ENCODE data around the gene CTDSPL.

The CTDSPL gene

DNA sequence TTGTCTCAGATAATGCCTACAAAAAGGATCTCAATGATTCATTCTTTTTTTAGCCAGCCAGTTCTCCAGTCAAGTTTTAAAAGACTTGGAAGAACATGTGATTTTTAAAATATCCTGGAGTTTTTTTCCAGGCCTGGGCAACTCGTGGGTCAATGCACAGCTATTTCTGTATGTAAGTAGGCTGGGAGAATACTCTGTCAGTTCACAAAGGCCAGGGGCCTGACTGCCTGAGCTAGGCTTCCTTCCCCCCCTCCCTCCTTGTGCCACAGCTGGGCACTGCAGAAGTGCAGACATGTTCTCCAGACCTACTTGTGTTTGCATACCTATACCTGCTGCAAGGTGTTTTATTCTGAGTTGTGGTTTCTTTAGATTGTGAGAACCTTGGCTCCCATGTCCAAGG, 43.7 kb downstream of the CTDSPL start:
- TF ChIP-seq SPI1 (IDR thresholded peaks at IDR 0.05; ENCODE audit: borderline replicate concordance, low read depth): no peak
- no peak for DNase-seq (ENCODE audit: low read depth in 1 of 2, low spot score in 1 of 2)
- Histone ChIP-seq H3K27me3 (ENCODE audit: insufficient read depth, poor library complexity, severe bottlenecking) (peaks cover 11% of the 10 kb centered on the region), H3K4me3 (replicated peaks; ENCODE audit: insufficient read depth, low read length) (no peak overlapping the region), H3K27ac (replicated peaks) (no peak overlapping the region)

DNA sequence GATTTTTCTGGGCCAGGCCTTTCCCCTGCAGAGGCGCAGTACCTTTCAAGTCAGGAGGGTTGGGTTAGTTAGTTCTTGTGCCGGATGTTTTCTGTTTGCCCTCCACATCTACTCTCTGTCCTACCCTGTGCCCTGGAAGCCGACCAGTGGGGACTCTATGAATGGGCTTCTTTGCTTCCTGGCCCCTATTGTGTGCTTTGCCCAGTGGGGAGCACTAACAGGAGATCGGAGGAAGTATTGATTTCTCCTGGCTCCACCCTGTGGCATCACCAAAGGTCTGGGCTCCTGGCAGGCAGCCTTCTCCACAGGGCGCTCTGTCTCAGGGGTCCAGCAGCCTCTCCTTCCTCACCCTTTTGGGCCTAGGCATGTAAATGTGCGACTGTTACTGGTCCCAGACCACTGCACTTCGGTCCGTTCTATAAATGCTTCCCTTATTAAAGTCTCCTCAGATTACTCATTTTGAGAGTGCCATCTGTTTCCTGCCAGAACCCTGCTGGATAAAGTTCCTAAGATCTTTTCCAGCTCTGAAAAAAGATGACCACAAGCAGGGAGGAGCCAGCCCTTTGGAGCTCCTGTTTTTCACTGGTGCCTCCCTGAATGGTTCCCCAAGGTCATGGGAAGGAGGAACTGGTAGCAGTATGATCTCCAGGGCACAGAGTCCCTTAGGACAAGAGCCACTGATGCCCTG, 44.5 kb downstream of the CTDSPL start:
- Histone ChIP-seq H3K4me3 (replicated peaks; ENCODE audit: insufficient read depth, low read length) (no peak overlapping the region), H3K27me3 (ENCODE audit: insufficient read depth, poor library complexity, severe bottlenecking) (peaks cover 11% of the 10 kb centered on the region), H3K27ac (replicated peaks) (no peak overlapping the region)
- TF ChIP-seq, protein P1, sequence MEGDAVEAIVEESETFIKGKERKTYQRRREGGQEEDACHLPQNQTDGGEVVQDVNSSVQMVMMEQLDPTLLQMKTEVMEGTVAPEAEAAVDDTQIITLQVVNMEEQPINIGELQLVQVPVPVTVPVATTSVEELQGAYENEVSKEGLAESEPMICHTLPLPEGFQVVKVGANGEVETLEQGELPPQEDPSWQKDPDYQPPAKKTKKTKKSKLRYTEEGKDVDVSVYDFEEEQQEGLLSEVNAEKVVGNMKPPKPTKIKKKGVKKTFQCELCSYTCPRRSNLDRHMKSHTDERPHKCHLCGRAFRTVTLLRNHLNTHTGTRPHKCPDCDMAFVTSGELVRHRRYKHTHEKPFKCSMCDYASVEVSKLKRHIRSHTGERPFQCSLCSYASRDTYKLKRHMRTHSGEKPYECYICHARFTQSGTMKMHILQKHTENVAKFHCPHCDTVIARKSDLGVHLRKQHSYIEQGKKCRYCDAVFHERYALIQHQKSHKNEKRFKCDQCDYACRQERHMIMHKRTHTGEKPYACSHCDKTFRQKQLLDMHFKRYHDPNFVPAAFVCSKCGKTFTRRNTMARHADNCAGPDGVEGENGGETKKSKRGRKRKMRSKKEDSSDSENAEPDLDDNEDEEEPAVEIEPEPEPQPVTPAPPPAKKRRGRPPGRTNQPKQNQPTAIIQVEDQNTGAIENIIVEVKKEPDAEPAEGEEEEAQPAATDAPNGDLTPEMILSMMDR (IDR thresholded peaks at IDR 0.05; ENCODE audit: insufficient read depth, low read length): no peak
- TF ChIP-seq REST (IDR thresholded peaks at IDR 0.05; ENCODE audit: insufficient replicate concordance, low read depth): no peak
- no peak for TF ChIP-seq POLR2AphosphoS5 (IDR thresholded peaks at IDR 0.05; ENCODE audit: low read depth)
- TF ChIP-seq SPI1 (IDR thresholded peaks at IDR 0.05; ENCODE audit: borderline replicate concordance, low read depth): no peak
- TF ChIP-seq GABPA (IDR thresholded peaks at IDR 0.05; ENCODE audit: low read depth): no peak
- no peak for DNase-seq (ENCODE audit: low read depth in 1 of 2, low spot score in 1 of 2)

GRCh38 chr3:37906734-37907282, 45.1 kb downstream of the CTDSPL start:
- no peak for TF ChIP-seq REST (IDR thresholded peaks at IDR 0.05; ENCODE audit: insufficient replicate concordance, low read depth)
- no peak for TF ChIP-seq GABPA (IDR thresholded peaks at IDR 0.05; ENCODE audit: low read depth)
- TF ChIP-seq SPI1 (IDR thresholded peaks at IDR 0.05; ENCODE audit: borderline replicate concordance, low read depth): no peak
- no peak for TF ChIP-seq POLR2AphosphoS5 (IDR thresholded peaks at IDR 0.05; ENCODE audit: low read depth)
- TF ChIP-seq, protein P1 (IDR thresholded peaks at IDR 0.05; ENCODE audit: insufficient read depth, low read length): no peak
- Histone ChIP-seq H3K27me3 (ENCODE audit: insufficient read depth, poor library complexity, severe bottlenecking) (peaks cover 11% of the 10 kb centered on the region), H3K27ac (replicated peaks) (no peak overlapping the region), H3K4me3 (replicated peaks; ENCODE audit: insufficient read depth, low read length) (no peak overlapping the region)
- DNase-seq (ENCODE audit: low read depth in 1 of 2, low spot score in 1 of 2): no peak

DNA sequence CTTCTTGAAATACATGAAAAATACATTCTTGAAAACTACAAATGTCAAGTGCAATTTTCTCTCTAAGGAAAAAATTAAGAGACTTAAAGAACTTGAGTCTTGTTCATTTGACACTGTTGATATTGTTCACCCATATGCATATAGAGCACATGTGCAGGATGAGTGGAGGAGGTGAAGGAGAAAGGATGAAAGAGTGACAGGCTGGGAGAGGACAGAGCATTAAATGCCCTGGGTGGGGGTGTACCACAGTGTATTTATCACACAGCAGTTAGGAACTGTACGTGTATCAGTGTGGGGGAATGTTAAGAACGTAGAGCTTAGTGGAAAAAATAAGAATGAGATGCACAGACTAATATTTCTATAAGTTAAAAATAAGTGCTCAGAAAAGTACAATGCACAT, 45.7 kb downstream of the CTDSPL start:
- Histone ChIP-seq H3K27me3 (ENCODE audit: insufficient read depth, poor library complexity, severe bottlenecking) (peaks cover 11% of the 10 kb centered on the region), H3K4me3 (replicated peaks; ENCODE audit: insufficient read depth, low read length) (no peak overlapping the region), H3K27ac (replicated peaks) (no peak overlapping the region)
- no peak for TF ChIP-seq GABPA (IDR thresholded peaks at IDR 0.05; ENCODE audit: low read depth)
- no peak for TF ChIP-seq POLR2AphosphoS5 (IDR thresholded peaks at IDR 0.05; ENCODE audit: low read depth)
- TF ChIP-seq, protein P1 (IDR thresholded peaks at IDR 0.05; ENCODE audit: insufficient read depth, low read length): no peak
- TF ChIP-seq REST (IDR thresholded peaks at IDR 0.05; ENCODE audit: insufficient replicate concordance, low read depth): no peak
- no peak for TF ChIP-seq SPI1 (IDR thresholded peaks at IDR 0.05; ENCODE audit: borderline replicate concordance, low read depth)
- no peak for DNase-seq (ENCODE audit: low read depth in 1 of 2, low spot score in 1 of 2)

All from HL-60 (cell line).